Fibroblast of skin of right biceps (primary cell): ENCODE data around the gene KLHDC4.
"Not testable (repeated sequence)": the region's sequence is repeated elsewhere in the genome, so short reads cannot be mapped to it uniquely, and the experiment has no call there.

Source experiments
- DNase-seq: peaks from one replicate; pipeline ENCODE4 v3.0.0-alpha.2; 2013

The KLHDC4 gene

GRCh38 chr16:87787451-87788091 is 21.8 kb upstream of the KLHDC4 start:
- DNase-seq: not testable (repeated sequence)

- peak; percentile 35 for DNase-seq
These were observed 19.0 kb upstream of the KLHDC4 start for GRCh38 chr16:87784812-87785211.

- DNase-seq: no peak
These were observed 16.2 kb upstream of the KLHDC4 start for GRCh38 chr16:87782033-87782432.

- DNase-seq: peak; percentile 60
These were observed 14.7 kb upstream of the KLHDC4 start for GRCh38 chr16:87780385-87780989.

- peak; percentile 97 for DNase-seq
These were observed 13.2 kb upstream of the KLHDC4 start for GRCh38 chr16:87778830-87779579.

GRCh38 chr16:87778476-87778829 is 12.7 kb upstream of the KLHDC4 start:
- DNase-seq: no peak

- DNase-seq: not testable (repeated sequence)
These were observed 8.1 kb upstream of the KLHDC4 start for GRCh38 chr16:87773836-87774235.

GRCh38 chr16:87767456-87767855 is 1.7 kb upstream of the KLHDC4 start:
- not testable (repeated sequence) for DNase-seq

GRCh38 chr16:87766485-87766797 is 655 bp upstream of the KLHDC4 start:
- DNase-seq: no peak

- DNase-seq: peak; percentile 7
These were observed 362 bp downstream of the KLHDC4 start for GRCh38 chr16:87765473-87765775.

GRCh38 chr16:87764600-87765472 is 950 bp downstream of the KLHDC4 start:
- no peak for DNase-seq

GRCh38 chr16:87762620-87763019 is 3.2 kb downstream of the KLHDC4 start:
- DNase-seq: no peak

- DNase-seq: no peak
These were observed 3.7 kb downstream of the KLHDC4 start for GRCh38 chr16:87762071-87762571.

GRCh38 chr16:87761060-87761459 is 4.7 kb downstream of the KLHDC4 start:
- DNase-seq: no peak

GRCh38 chr16:87757841-87758426 is 7.9 kb downstream of the KLHDC4 start:
- peak; percentile 10 for DNase-seq

GRCh38 chr16:87754535-87754934 is 11.3 kb downstream of the KLHDC4 start:
- DNase-seq: no peak

GRCh38 chr16:87747626-87748414 is 18.0 kb downstream of the KLHDC4 start:
- DNase-seq: no peak

- no peak for DNase-seq
These were observed 19.6 kb downstream of the KLHDC4 start for GRCh38 chr16:87746178-87746577.

GRCh38 chr16:87744750-87745514 is 20.9 kb downstream of the KLHDC4 start:
- DNase-seq: no peak

GRCh38 chr16:87742781-87743490 is 22.9 kb downstream of the KLHDC4 start:
- DNase-seq: no peak
